Measurements from ENCODE around the gene MCRIP1. TPM values are rescaled to one million over a fixed set of nuclear protein-coding genes. Genes with fewer than 3 reads are reported as not detected.

MCRIP1 gene
- total and polyA plus RNA-seq, 2 donors (not counting 1 experiment from before 2014, with no cell fraction given), result 69.7 to 84.0 TPM

DNA sequence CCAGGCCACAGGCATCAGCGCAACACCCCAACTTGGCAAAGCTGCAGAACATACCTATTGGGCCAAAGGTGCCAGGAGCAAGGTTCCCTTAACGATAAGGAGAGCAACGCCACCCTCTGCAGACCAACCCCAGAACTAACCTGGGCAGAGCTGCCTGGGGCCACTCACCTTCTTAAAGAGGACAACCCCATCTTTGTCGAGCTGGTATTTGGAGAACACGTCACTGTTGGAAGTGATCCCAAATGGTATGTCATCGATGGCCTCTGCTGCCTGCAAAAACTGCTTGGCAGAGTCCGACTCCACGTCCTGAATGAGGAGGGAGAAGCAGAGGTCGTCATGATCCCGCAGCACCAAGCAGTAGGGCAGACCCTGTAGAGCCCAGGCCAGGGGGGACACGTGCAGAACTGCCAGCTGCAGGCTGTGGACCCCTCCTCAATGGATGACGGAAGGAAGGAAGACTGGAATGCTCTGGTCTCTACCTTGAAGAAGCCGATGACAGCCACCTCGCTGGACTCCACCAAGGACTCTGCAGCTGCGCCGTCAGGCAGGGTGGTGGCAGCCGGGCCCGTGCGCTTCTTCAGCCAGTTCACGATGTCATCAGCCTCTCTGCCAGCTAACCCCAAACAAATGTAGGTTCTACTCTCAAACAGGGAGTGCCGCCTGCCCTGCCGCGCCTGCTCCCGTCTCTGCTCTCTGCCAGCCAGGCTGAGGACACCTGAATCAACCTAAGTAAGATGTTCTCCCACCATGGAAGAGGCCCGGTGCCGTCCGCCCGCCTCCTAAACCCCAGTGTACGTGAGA, 22.1 kb upstream of the MCRIP1 start:
- Histone ChIP-seq H3K9me3 (ENCODE audit: control extremely low read depth in 1 of 3, control insufficient read depth in 2 of 3, insufficient read depth in 1 of 3, low read length in 2 of 3) (no peaks in the 10 kb centered on the region), H3K79me2 (ENCODE audit: control insufficient read depth, insufficient read depth, low read length) (peaks cover 50% of the 10 kb centered on the region), H3K27ac (ENCODE audit: low read length in 2 of 2) (no peak overlapping the region), H4K20me1 (ENCODE audit: control insufficient read depth, insufficient read depth, low read length, poor library complexity, severe bottlenecking) (peaks cover 57% of the 10 kb centered on the region), H3K9ac (ENCODE audit: low read length) (no peak overlapping the region), H3K4me2 (replicated peaks; ENCODE audit: low read depth, low read length, poor library complexity, severe bottlenecking) (no peak overlapping the region), H3K36me3 (replicated peaks in 1 of 2; ENCODE audit: control extremely low read depth in 1 of 2, control insufficient read depth in 1 of 2, extremely low read depth in 1 of 2, insufficient read depth in 2 of 2, low read length in 1 of 2) (peaks cover 4 to 50% of the 10 kb centered on the region in 2 experiments), H3K4me1 (ENCODE audit: control insufficient read depth in 2 of 2, insufficient read depth in 2 of 2, low read length in 2 of 2) (peaks cover 10 to 14% of the 10 kb centered on the region in 2 donors), H2AFZ (ENCODE audit: insufficient read depth, low read depth, low read length, poor library complexity, severe bottlenecking) (no peak overlapping the region), H3K4me3 (ENCODE audit: control extremely low read depth in 1 of 5, extremely low read depth in 1 of 5, insufficient read depth in 1 of 5, low read depth in 2 of 5, low read length in 4 of 5) (no peak overlapping the region), H3K27me3 (replicated peaks in 1 of 4; ENCODE audit: control extremely low read depth in 1 of 4, control insufficient read depth in 3 of 4, insufficient read depth in 4 of 4, low read length in 3 of 4) (no peaks in the 10 kb centered on the region)
- CTCF ChIA-PET, result interaction anchor here (0.7 to 1.8 kb wide), 4 partner anchors 13 to 288 kb away, joined by 3 to 6 read pairs (median 4); no protein-coding TSS in a partner anchor
- Mint-ChIP-seq H3K4me3 (no peak overlapping the region), H3K27me3 (no peaks in the 10 kb centered on the region), H3K27ac (peak overlapping the region; percentile 20), H3K4me1 (peaks cover 9% of the 10 kb centered on the region), H3K9me3 (ENCODE audit: insufficient read depth) (no peaks in the 10 kb centered on the region)
- intact Hi-C loops (cut with micrococcal nuclease), result no loop called here
- no peak for TF ChIP-seq CTCF (IDR thresholded peaks at IDR 0.05)
- no peak for TF ChIP-seq EZH2 (IDR thresholded peaks at IDR 0.05; ENCODE audit: borderline replicate concordance, insufficient read depth, low read depth, low read length, poor library complexity, severe bottlenecking)
- DNase-seq (no peak), ATAC-seq (ENCODE audit: low read depth) (no peak)
- 97% methylated on average over 20 of the region's 29 CpGs for WGBS (ENCODE audit: insufficient coverage)
- POLR2A ChIA-PET, result interaction anchor here (0.5 to 0.7 kb wide), 5 partner anchors 18 to 298 kb away, joined by 3 to 13 read pairs (median 5); partner anchors contain the start of gene LRRC45

GRCh38 chr17:81852237-81852636, 19.1 kb upstream of the MCRIP1 start:
- Histone ChIP-seq H3K36me3 (replicated peaks in 1 of 2; ENCODE audit: control extremely low read depth in 1 of 2, control insufficient read depth in 1 of 2, extremely low read depth in 1 of 2, insufficient read depth in 2 of 2, low read length in 1 of 2) (peaks cover 4 to 37% of the 10 kb centered on the region in 2 experiments), H3K4me2 (replicated peaks; ENCODE audit: low read depth, low read length, poor library complexity, severe bottlenecking) (no peak overlapping the region), H3K27ac (ENCODE audit: low read length in 2 of 2) (no peak overlapping the region), H3K4me3 (ENCODE audit: control extremely low read depth in 1 of 5, extremely low read depth in 1 of 5, insufficient read depth in 1 of 5, low read depth in 2 of 5, low read length in 4 of 5) (no peak overlapping the region), H3K79me2 (ENCODE audit: control insufficient read depth, insufficient read depth, low read length) (peaks cover 20% of the 10 kb centered on the region), H3K9ac (ENCODE audit: low read length) (no peak overlapping the region), H3K4me1 (ENCODE audit: control insufficient read depth in 2 of 2, insufficient read depth in 2 of 2, low read length in 2 of 2) (no peaks in the 10 kb centered on the region), H2AFZ (ENCODE audit: insufficient read depth, low read depth, low read length, poor library complexity, severe bottlenecking) (no peak overlapping the region), H3K27me3 (replicated peaks in 1 of 4; ENCODE audit: control extremely low read depth in 1 of 4, control insufficient read depth in 3 of 4, insufficient read depth in 4 of 4, low read length in 3 of 4) (no peaks in the 10 kb centered on the region), H3K9me3 (ENCODE audit: control extremely low read depth in 1 of 3, control insufficient read depth in 2 of 3, insufficient read depth in 1 of 3, low read length in 2 of 3) (no peaks in the 10 kb centered on the region), H4K20me1 (ENCODE audit: control insufficient read depth, insufficient read depth, low read length, poor library complexity, severe bottlenecking) (peaks cover 37% of the 10 kb centered on the region)
- 98% methylated on average over 12 of the region's 12 CpGs for WGBS (ENCODE audit: insufficient coverage)
- TF ChIP-seq CTCF (IDR thresholded peaks at IDR 0.05), result no peak
- TF ChIP-seq EZH2 (IDR thresholded peaks at IDR 0.05; ENCODE audit: borderline replicate concordance, insufficient read depth, low read depth, low read length, poor library complexity, severe bottlenecking), result no peak
- no peaks in the 10 kb centered on the region for H3K9me3 Mint-ChIP-seq (ENCODE audit: insufficient read depth)
- ATAC-seq (ENCODE audit: low read depth) (no peak), DNase-seq (no peak)
- H3K27me3 Mint-ChIP-seq, result no peaks in the 10 kb centered on the region
- H3K27ac Mint-ChIP-seq, result no peak overlapping the region
- POLR2A ChIA-PET, result no interaction called here
- no peaks in the 10 kb centered on the region for H3K4me1 Mint-ChIP-seq
- H3K4me3 Mint-ChIP-seq, result no peak overlapping the region
- CTCF ChIA-PET, result no interaction called here
- intact Hi-C loops (cut with micrococcal nuclease), result no loop called here

All from B cell (primary cell).